OCI-LY7 (cell line): Measurements from ENCODE around the gene AGRN. TPM values are rescaled to one million over a fixed set of nuclear protein-coding genes. Genes with fewer than 3 reads are reported as not detected.

Experiments used
- BruUV-seq: library from RNA; stranded (reverse); fragments of 400-500 nt; replicated peaks from 2 replicates; lab custom pipeline; 2021; lab: Mats Ljungman, UMichigan
- CTCF ChIA-PET: fragments of 300-600 bp; sonication (Branson Sonifier 250); formaldehyde crosslinking; loops from one replicate; lab custom pipeline; 2022; ENCODE audit warnings: antibody characterized with exemption; ENCODE audit not compliant: unreplicated experiment; lab: Charles Lee
- POLR2A ChIA-PET: fragments of 300-600 bp; sonication (Branson Sonifier 250); formaldehyde crosslinking; loops from one replicate; lab custom pipeline; 2022; ENCODE audit warnings: antibody characterized with exemption; lab: Charles Lee
- DNase-seq: peaks from one replicate; pipeline ENCODE4 v3.0.0-alpha.2; 2015; ENCODE audit warnings: low spot score
- H2AFZ ChIP-seq: fragments of 200-600 bp; sonication (generic), shearing (Covaris generic); 2 replicates; pipeline ENCODE4 v1.6.1; 2014; ENCODE audit warnings: mild to moderate bottlenecking, antibody characterized with exemption, low read length, moderate library complexity
- H3K27ac ChIP-seq: fragments of 200-600 bp; sonication (generic); 2 replicates; pipeline ENCODE4 v1.5.1; 2014; ENCODE audit warnings: mixed run types, low read depth, mild to moderate bottlenecking, moderate library complexity, low read length, inconsistent platforms; ENCODE audit not compliant: poor library complexity, severe bottlenecking
- H3K36me3 ChIP-seq: fragments of 200-600 bp; sonication (generic); 2 replicates; pipeline ENCODE4 v1.6.1; 2014; ENCODE audit warnings: mild to moderate bottlenecking, antibody characterized with exemption, low read length, moderate library complexity, mixed read lengths; ENCODE audit not compliant: insufficient read depth
- H3K4me1 ChIP-seq: fragments of 200-600 bp; sonication (generic); 2 replicates; pipeline ENCODE4 v1.5.1; 2014; ENCODE audit warnings: mild to moderate bottlenecking, low read length; ENCODE audit not compliant: insufficient read depth, poor library complexity, severe bottlenecking
- H3K4me2 ChIP-seq: fragments of 200-600 bp; sonication (generic); 2 replicates; pipeline ENCODE4 v1.6.1; 2014; ENCODE audit warnings: mild to moderate bottlenecking, low read length
- H3K4me3 ChIP-seq: fragments of 200-600 bp; sonication (generic); 2 replicates; pipeline ENCODE4 v1.5.1; 2014; ENCODE audit warnings: mild to moderate bottlenecking, low read depth, low read length; ENCODE audit not compliant: poor library complexity, severe bottlenecking
- H3K79me2 ChIP-seq: fragments of 200-600 bp; sonication (generic); 2 replicates; pipeline ENCODE4 v1.6.1; 2016; ENCODE audit warnings: low read depth, mild to moderate bottlenecking, low read length, moderate library complexity, mixed read lengths; ENCODE audit not compliant: insufficient read depth
- H3K9me2 ChIP-seq: fragments of 200-600 bp; sonication (generic); 2 replicates; pipeline ENCODE4 v1.6.1; 2016; ENCODE audit warnings: mild to moderate bottlenecking, low read length, mixed read lengths; ENCODE audit not compliant: insufficient read depth
- H3K9me3 ChIP-seq: fragments of 200-600 bp; sonication (generic); 2 replicates; pipeline ENCODE4 v1.6.1; 2014; ENCODE audit warnings: mild to moderate bottlenecking, mixed run types, low read length, mixed read lengths
- H4K20me1 ChIP-seq: fragments of 200-600 bp; sonication (generic); 2 replicates; pipeline ENCODE4 v1.6.1; 2014; ENCODE audit warnings: mild to moderate bottlenecking, antibody characterized with exemption, low read length, moderate library complexity, mixed read lengths; ENCODE audit not compliant: insufficient read depth
- CTCF ChIP-seq: fragments of 200-600 bp; sonication (generic); conservative IDR thresholded peaks from 2 replicates; pipeline ENCODE4 v1.5.1; 2014; ENCODE audit warnings: mild to moderate bottlenecking, antibody characterized with exemption, low read length, moderate library complexity, mixed read lengths
- EZH2phosphoT487 ChIP-seq: fragments of 200-600 bp; sonication (generic); IDR thresholded peaks from 2 replicates; pipeline ENCODE4 v1.6.1; 2018; ENCODE audit warnings: low read depth, borderline replicate concordance, mild to moderate bottlenecking, mixed run types, antibody characterized with exemption, low read length, moderate library complexity, mixed read lengths
- intact Hi-C: fragments of 100-400 bp; cut with micrococcal nuclease; formaldehyde crosslinking; loops from one replicate; pipeline ENCODE4 v1.10.0; 2022; ENCODE audit not compliant: unreplicated experiment
- total RNA-seq, 2 experiments: library from RNA; depleted of rRNA in 1 of 2; stranded (reverse); fragments of >200 nt in 1 of 2; shearing (Covaris generic) in 1 of 2; gene quantifications; 2 replicates each; pipeline ENCODE4 v1.2.3, GENCODE V29; 2014 to 2022

Gene AGRN
- total RNA-seq, 2 experiments from 2014 or later = 2.7 to 9.1 TPM

GRCh38 chr1:1060281-1061000 lies 40.5 kb downstream of the AGRN start:
- no peak overlapping the region for H3K27ac ChIP-seq
- no peaks in the 10 kb centered on the region for H3K9me3 ChIP-seq
- DNase-seq = no peak
- ChIA-PET CTCF (no interaction called here), POLR2A (interaction anchor here (0.7 kb wide), 1 partner anchor 1758 kb away, joined by 3 read pairs; no protein-coding TSS in a partner anchor)
- H4K20me1 ChIP-seq = no peaks in the 10 kb centered on the region
- BruUV-seq = no TSS peak
- intact Hi-C loops = loop anchor here (5.0 kb wide), 1 partner anchor 43 kb away; no protein-coding TSS in a partner anchor
- no peak overlapping the region for H3K4me3 ChIP-seq
- peaks cover 12% of the 10 kb centered on the region for H3K4me1 ChIP-seq
- H3K9me2 ChIP-seq = no peaks in the 10 kb centered on the region
- H2AFZ ChIP-seq = no peak overlapping the region
- no peaks in the 10 kb centered on the region for H3K79me2 ChIP-seq
- no peaks in the 10 kb centered on the region for H3K36me3 ChIP-seq
- peak overlapping the region; percentile 66; the same call in 1 of the 2 replicates for H3K4me2 ChIP-seq
- TF ChIP-seq EZH2phosphoT487 (no peak), CTCF (no peak)

- BruUV-seq = no TSS peak
- Histone ChIP-seq H3K4me1 (peaks cover 12% of the 10 kb centered on the region), H2AFZ (no peak overlapping the region), H3K79me2 (no peaks in the 10 kb centered on the region), H3K9me2 (no peaks in the 10 kb centered on the region), H3K4me3 (no peak overlapping the region), H4K20me1 (no peaks in the 10 kb centered on the region), H3K4me2 (no peak overlapping the region), H3K9me3 (no peaks in the 10 kb centered on the region), H3K27ac (no peak overlapping the region), H3K36me3 (no peaks in the 10 kb centered on the region)
- DNase-seq = no peak
- CTCF ChIA-PET = no interaction called here
- intact Hi-C loops = loop anchor here (5.0 kb wide), 1 partner anchor 45 kb away; no protein-coding TSS in a partner anchor
- no peak for TF ChIP-seq EZH2phosphoT487
- no peak for TF ChIP-seq CTCF
- POLR2A ChIA-PET = no interaction called here
Measured at GRCh38 chr1:1061682-1062345, 41.9 kb downstream of the AGRN start.
